Astrocyte (in vitro differentiated cells and primary cell): ENCODE measurements around the gene FITM1. TPM values are rescaled to one million over a fixed set of nuclear protein-coding genes. Genes with fewer than 3 reads are reported as not detected.

Experiments used
- DNase-seq: peaks from one replicate; pipeline ENCODE4 v3.0.0-alpha.2; 2010; ENCODE audit warnings: low read depth
- FAIRE-seq: peaks from 2 replicates; lab custom pipeline; 2011; peaks lifted over from hg19 to GRCh38; lab: Jason Lieb, UNC
- H2AFZ ChIP-seq: 2 replicates; pipeline ENCODE4 v1.6.0; 2012; ENCODE audit warnings: low read depth, low read length, inconsistent platforms
- H3K27ac ChIP-seq: 2 replicates; pipeline ENCODE4 v1.5.1; 2011; ENCODE audit warnings: low read depth, low read length, inconsistent platforms
- H3K27me3 ChIP-seq: 2 replicates; pipeline ENCODE4 v1.6.0; 2011; ENCODE audit warnings: low read length, inconsistent platforms; ENCODE audit not compliant: insufficient read depth
- H3K36me3 ChIP-seq: 2 replicates; pipeline ENCODE4 v1.5.1; 2011; ENCODE audit warnings: low read length, inconsistent platforms; ENCODE audit not compliant: insufficient read depth
- H3K4me1 ChIP-seq: 2 replicates; pipeline ENCODE4 v1.5.1; 2011; ENCODE audit warnings: low read length, inconsistent platforms; ENCODE audit not compliant: insufficient read depth
- H3K4me2 ChIP-seq: 2 replicates; pipeline ENCODE4 v1.6.0; 2012; ENCODE audit warnings: low read length, inconsistent platforms
- H3K4me3 ChIP-seq: 2 replicates; pipeline ENCODE4 v1.5.1; 2011; ENCODE audit warnings: low read depth, mild to moderate bottlenecking, low read length, inconsistent platforms; ENCODE audit not compliant: insufficient read depth
- H3K79me2 ChIP-seq: 2 replicates; pipeline ENCODE4 v1.6.0; 2012; ENCODE audit warnings: mild to moderate bottlenecking, low read length, inconsistent platforms; ENCODE audit not compliant: insufficient read depth
- H3K9ac ChIP-seq: 2 replicates; pipeline ENCODE4 v1.6.0; 2012; ENCODE audit warnings: mild to moderate bottlenecking, low read length, inconsistent platforms
- H3K9me3 ChIP-seq: 2 replicates; pipeline ENCODE4 v1.5.1; 2012; ENCODE audit warnings: low read depth, mild to moderate bottlenecking, low read length, inconsistent platforms; ENCODE audit not compliant: insufficient read depth
- H4K20me1 ChIP-seq: 2 replicates; pipeline ENCODE4 v1.6.0; 2012; ENCODE audit warnings: low read length, inconsistent platforms; ENCODE audit not compliant: insufficient read depth
- H3K27ac Mint-ChIP-seq: one replicate; pipeline ENCODE4 v1.8.0; 2021; ENCODE audit warnings: mild to moderate bottlenecking, mixed read lengths; ENCODE audit not compliant: unreplicated experiment
- H3K27me3 Mint-ChIP-seq: one replicate; pipeline ENCODE4 v1.8.0; 2021; ENCODE audit warnings: low read depth, mixed read lengths; ENCODE audit not compliant: unreplicated experiment
- H3K36me3 Mint-ChIP-seq: one replicate; pipeline ENCODE4 v1.8.0; 2021; ENCODE audit warnings: low read depth, mixed read lengths; ENCODE audit not compliant: unreplicated experiment
- H3K4me1 Mint-ChIP-seq: one replicate; pipeline ENCODE4 v1.8.0; 2021; ENCODE audit warnings: low read depth, mixed read lengths; ENCODE audit not compliant: unreplicated experiment
- H3K4me3 Mint-ChIP-seq: one replicate; pipeline ENCODE4 v1.8.0; 2021; ENCODE audit warnings: mild to moderate bottlenecking, moderate library complexity, mixed read lengths; ENCODE audit not compliant: unreplicated experiment
- H3K9me3 Mint-ChIP-seq: one replicate; pipeline ENCODE4 v1.8.0; 2021; ENCODE audit warnings: mild to moderate bottlenecking, mixed read lengths; ENCODE audit not compliant: unreplicated experiment
- CTCF ChIP-seq: IDR thresholded peaks from 2 replicates; pipeline ENCODE4 v1.5.1; 2011; ENCODE audit warnings: low read depth, mild to moderate bottlenecking, inconsistent platforms, low read length, moderate library complexity; ENCODE audit not compliant: insufficient read depth
- EZH2 ChIP-seq: IDR thresholded peaks from 2 replicates; pipeline ENCODE4 v1.6.1; 2012; ENCODE audit warnings: mild to moderate bottlenecking, low read length, inconsistent platforms; ENCODE audit not compliant: insufficient read depth
- microRNA-seq: library from miRNA; unstranded; fragments of <30 nt; microRNA quantifications from one replicate; pipeline ENCODE4 v1.2.0, GENCODE V29; 2020
- total RNA-seq: library from RNA; stranded (reverse); gene quantifications from 2 replicates; pipeline ENCODE4 v1.2.1, GENCODE V29; 2021

FITM1 gene
- total RNA-seq, 1 donor from 2014 or later, result 0.25 TPM

GRCh38 chr14:24179961-24180796, 49.7 kb downstream of the FITM1 start:
- no peaks in the 10 kb centered on the region for H3K9me3 ChIP-seq
- no peaks in the 10 kb centered on the region for H3K27me3 Mint-ChIP-seq
- no peak overlapping the region for H3K4me3 Mint-ChIP-seq
- peaks cover 15% of the 10 kb centered on the region for H3K36me3 Mint-ChIP-seq
- H3K27ac Mint-ChIP-seq, result peak overlapping the region; percentile 75
- H4K20me1 ChIP-seq, result peaks cover 37% of the 10 kb centered on the region
- DNase-seq, result peak; percentile 88
- H3K79me2 ChIP-seq, result no peaks in the 10 kb centered on the region
- H2AFZ ChIP-seq, result no peak overlapping the region
- H3K27me3 ChIP-seq, result no peaks in the 10 kb centered on the region
- peak overlapping the region; percentile 18 for H3K27ac ChIP-seq
- peaks cover 24% of the 10 kb centered on the region for H3K36me3 ChIP-seq
- H3K4me3 ChIP-seq, result no peak overlapping the region
- peak overlapping the region; percentile 8 for H3K9ac ChIP-seq
- FAIRE-seq, result no peak
- peaks cover 7% of the 10 kb centered on the region for H3K4me1 Mint-ChIP-seq
- peaks cover 5% of the 10 kb centered on the region for H3K4me1 ChIP-seq
- H3K9me3 Mint-ChIP-seq, result no peaks in the 10 kb centered on the region
- TF ChIP-seq CTCF, result no peak
- no peak for TF ChIP-seq EZH2
- no peak overlapping the region for H3K4me2 ChIP-seq

- no peak overlapping the region for H2AFZ ChIP-seq
- TF ChIP-seq EZH2, result no peak
- no peak for TF ChIP-seq CTCF
Observed at GRCh38 chr14:24181371-24182077, 51.1 kb downstream of the FITM1 start.

More at GRCh38 chr14:24181371-24182077, 51.1 kb downstream of the FITM1 start:
- H3K79me2 ChIP-seq, result peaks cover 9% of the 10 kb centered on the region
- H3K4me2 ChIP-seq, result no peak overlapping the region
- FAIRE-seq, result no peak
- peaks cover 5% of the 10 kb centered on the region for H3K4me1 ChIP-seq
- Mint-ChIP-seq H3K27me3 (no peaks in the 10 kb centered on the region), H3K27ac (no peak overlapping the region), H3K4me3 (no peak overlapping the region), H3K36me3 (peaks cover 13% of the 10 kb centered on the region), H3K9me3 (no peaks in the 10 kb centered on the region), H3K4me1 (peaks cover 7% of the 10 kb centered on the region)
- no peak overlapping the region for H3K27ac ChIP-seq
- peaks cover 30% of the 10 kb centered on the region for H3K36me3 ChIP-seq
- H3K4me3 ChIP-seq, result no peak overlapping the region
- H3K27me3 ChIP-seq, result no peaks in the 10 kb centered on the region
- H3K9ac ChIP-seq, result no peak overlapping the region
- DNase-seq, result no peak
- no peaks in the 10 kb centered on the region for H3K9me3 ChIP-seq
- peaks cover 45% of the 10 kb centered on the region for H4K20me1 ChIP-seq

Small RNA genes within 50 kb of the gene (microRNA-seq; reads per million reads assigned to microRNA genes)
- gene MIR7703, result not detected

Other genes with a start within 250 kb of the FITM1 start
- gene DHRS4, start 176.9 kb upstream of the FITM1 start, total RNA-seq, result 14.2 and 18.4 TPM in 2 replicates
- gene DHRS4L2, start 141.7 kb upstream of the FITM1 start, total RNA-seq, result 13.4 and 15.8 TPM in 2 replicates
- gene CARMIL3, start 78.7 kb upstream of the FITM1 start, total RNA-seq, result 0.34 and 0.38 TPM in 2 replicates
- gene CPNE6, start 59.1 kb upstream of the FITM1 start, total RNA-seq, result not detected in 2 replicates
- gene PCK2, start 36.3 kb upstream of the FITM1 start, total RNA-seq, result 73.8 and 101 TPM in 2 replicates
- gene DCAF11, start 15.9 kb upstream of the FITM1 start, total RNA-seq, result 26.9 and 27.1 TPM in 2 replicates
- gene NRL, start 15.7 kb upstream of the FITM1 start, total RNA-seq, result 0.48 and 0.70 TPM in 2 replicates
- 116 and 122 TPM in 2 replicates for gene PSME1, start 5.5 kb downstream of the FITM1 start, total RNA-seq
- 16.7 and 18.5 TPM in 2 replicates for gene EMC9, start 10.9 kb downstream of the FITM1 start, total RNA-seq
- gene PSME2, start 16.0 kb downstream of the FITM1 start, total RNA-seq, result 173 TPM in 2 replicates
- 59.0 and 69.8 TPM in 2 replicates for gene RNF31, start 16.8 kb downstream of the FITM1 start, total RNA-seq
- gene IRF9, start 30.6 kb downstream of the FITM1 start, total RNA-seq, result 76.0 and 89.4 TPM in 2 replicates
- 33.5 and 46.4 TPM in 2 replicates for gene REC8, start 41.4 kb downstream of the FITM1 start, total RNA-seq
- 46.1 and 53.3 TPM in 2 replicates for gene IPO4, start 58.2 kb downstream of the FITM1 start, total RNA-seq
- 59.3 and 62.9 TPM in 2 replicates for gene TM9SF1, start 64.8 kb downstream of the FITM1 start, total RNA-seq
- gene TSSK4, start 75.0 kb downstream of the FITM1 start, total RNA-seq, result 0.22 and 0.34 TPM in 2 replicates
- gene CHMP4A, start 82.8 kb downstream of the FITM1 start, total RNA-seq, result 26.7 and 32.2 TPM in 2 replicates
- 8.9 and 9.9 TPM in 2 replicates for gene MDP1, start 85.4 kb downstream of the FITM1 start, total RNA-seq
- gene NEDD8, start 101.7 kb downstream of the FITM1 start, total RNA-seq, result 233 and 251 TPM in 2 replicates
- gene GMPR2, start 102.3 kb downstream of the FITM1 start, total RNA-seq, result 55.5 and 66.5 TPM in 2 replicates
- gene TINF2, start 112.0 kb downstream of the FITM1 start, total RNA-seq, result 33.0 and 36.2 TPM in 2 replicates
- 3.8 and 4.8 TPM in 2 replicates for gene TGM1, start 132.5 kb downstream of the FITM1 start, total RNA-seq
- 26.6 and 27.3 TPM in 2 replicates for gene RABGGTA, start 140.9 kb downstream of the FITM1 start, total RNA-seq
- gene DHRS1, start 169.1 kb downstream of the FITM1 start, total RNA-seq, result 26.5 and 30.3 TPM in 2 replicates
- gene NOP9, start 169.2 kb downstream of the FITM1 start, total RNA-seq, result 22.9 and 23.5 TPM in 2 replicates
- gene CIDEB, start 177.3 kb downstream of the FITM1 start, total RNA-seq, result not detected in 2 replicates
- 7.8 and 9.3 TPM in 2 replicates for gene LTB4R2, start 179.5 kb downstream of the FITM1 start, total RNA-seq
- gene LTB4R, start 180.8 kb downstream of the FITM1 start, total RNA-seq, result 5.5 TPM in 2 replicates
- 0.32 and 0.67 TPM in 2 replicates for gene ADCY4, start 204.4 kb downstream of the FITM1 start, total RNA-seq
- gene RIPK3, start 209.3 kb downstream of the FITM1 start, total RNA-seq, result 0.58 and 0.95 TPM in 2 replicates
- 61.9 and 73.9 TPM in 2 replicates for gene NFATC4, start 237.5 kb downstream of the FITM1 start, total RNA-seq